Measurements from ENCODE around the gene SLC49A4. TPM values are rescaled to one million over a fixed set of nuclear protein-coding genes. Genes with fewer than 3 reads are reported as not detected.
A peak's percentile ranks its signal among the peaks of the same experiment; 100 is the strongest.

The SLC49A4 gene
- total and polyA plus RNA-seq, 2 of the 13 experiments (the other 11 are each of a cell fraction or from before 2014, with no cell fraction given): 6.5 to 16.3 TPM

- TF ChIP-seq ZNF691 (CRISPR knock-in tag; IDR thresholded peaks at IDR 0.05; ENCODE audit: borderline replicate concordance, low read depth) (peak; percentile 79; the same call in 1 of the 2 replicates), REL (CRISPR knock-in tag; conservative IDR thresholded peaks at IDR 0.05) (0 out of 2 replicates have a peak, but pooled peaks have one; percentile 66), ZNF468 (CRISPR knock-in tag; IDR thresholded peaks at IDR 0.05) (no peak), ZNF747 (CRISPR knock-in tag; IDR thresholded peaks at IDR 0.05; ENCODE audit: borderline replicate concordance) (peak; percentile 79; the same call in 1 of the 2 replicates), ZNF879 (CRISPR knock-in tag; IDR thresholded peaks at IDR 0.05) (0 out of 2 replicates have a peak, but pooled peaks have one; percentile 40), ZC3H13 (CRISPR knock-in tag; IDR thresholded peaks at IDR 0.05) (peak; percentile 82; the same call in 1 of the 2 replicates), ZFX (CRISPR knock-in tag; IDR thresholded peaks at IDR 0.05; ENCODE audit: low read depth) (peak; percentile 39; the same call in 1 of the 2 replicates), KDM6A (CRISPR knock-in tag; IDR thresholded peaks at IDR 0.05; ENCODE audit: low read depth) (no peak), ZNF788 (CRISPR knock-in tag; IDR thresholded peaks at IDR 0.05; ENCODE audit: borderline replicate concordance) (peak; percentile 82; the same call in 1 of the 2 replicates), ETS1 (CRISPR knock-in tag; IDR thresholded peaks at IDR 0.05) (peak; percentile 78; the same call in 1 of the 2 replicates), ZBTB37 (CRISPR knock-in tag; IDR thresholded peaks at IDR 0.05) (peak; percentile 27; the same call in 1 of the 2 replicates), UBTF (CRISPR knock-in tag; IDR thresholded peaks at IDR 0.05) (0 out of 2 replicates have a peak, but pooled peaks have one; percentile 45), CAMTA2 (CRISPR knock-in tag; IDR thresholded peaks at IDR 0.05; ENCODE audit: borderline replicate concordance) (0 out of 2 replicates have a peak, but pooled peaks have one; percentile 76), NFAT5 (CRISPR knock-in tag; IDR thresholded peaks at IDR 0.05) (peak; percentile 66)
These were observed 1.1 kb upstream of the SLC49A4 start, which contains the start of gene HSPBAP1 (continued) for GRCh38 chr3:122793568-122794416.

All from HepG2 (cell line).